Measurements from ENCODE around the gene PRKCD. TPM values are rescaled to one million over a fixed set of nuclear protein-coding genes. Genes with fewer than 3 reads are reported as not detected.
A peak's percentile ranks its signal among the peaks of the same experiment; 100 is the strongest.

PRKCD gene
- total and polyA plus RNA-seq, 9 of the 15 experiments (the other 6 are each of a cell fraction or from before 2014, with no cell fraction given), result 2.5 to 19.5 (median 6.1) TPM

DNA sequence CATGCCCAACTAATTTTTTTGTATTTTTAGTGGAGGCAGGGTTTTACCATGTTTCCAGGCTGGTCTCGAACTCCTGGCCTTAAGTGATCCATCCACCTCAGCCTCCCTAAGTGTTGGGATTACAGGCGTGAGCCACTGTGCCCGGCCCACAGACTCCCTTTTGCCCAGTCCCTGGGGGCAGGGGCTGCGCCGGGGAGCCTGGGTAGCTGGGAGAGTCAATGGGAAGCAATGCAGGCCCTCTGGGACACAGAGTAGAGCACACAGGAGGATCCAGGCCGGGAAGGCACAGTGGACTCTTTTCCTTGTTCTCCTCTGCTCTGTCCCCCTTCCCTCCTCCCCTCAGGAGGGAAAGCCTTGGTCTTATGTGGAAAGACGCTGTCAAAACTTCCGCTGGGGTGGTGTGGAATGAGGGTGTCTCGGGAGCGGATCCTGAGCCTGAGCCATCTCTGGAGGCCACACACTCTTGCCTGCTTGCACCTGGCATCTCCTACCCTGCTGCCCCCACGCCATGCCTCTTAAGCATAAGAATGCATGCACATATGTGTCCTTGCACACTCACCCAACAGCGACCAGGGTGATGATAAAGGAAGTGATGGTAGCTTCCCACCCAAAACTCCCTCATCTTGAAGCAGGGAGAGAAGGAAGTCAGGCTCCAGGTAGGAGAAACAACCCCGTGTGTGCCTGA is 11.9 kb upstream of the PRKCD start:
- 36% methylated on average over 13 of the region's 13 CpGs for WGBS (ENCODE audit: insufficient coverage, low coverage, missing lambda C conversion rate)

More for the DNA sequence above, 11.9 kb upstream of the PRKCD start:
- Histone ChIP-seq H3K9ac (ENCODE audit: insufficient read depth in 1 of 2, low read depth in 2 of 2, low read length in 2 of 2) (peak overlapping the region in 1 of 2 experiments; percentile 45; a peak in 1 of 4 replicates), H3K4me2 (ENCODE audit: insufficient read depth, low read length) (no peak overlapping the region), H3K9me1 (ENCODE audit: control insufficient read depth, insufficient read depth, low read length) (no peaks in the 10 kb centered on the region), H3K79me2 (ENCODE audit: control insufficient read depth, insufficient read depth, low read length) (no peaks in the 10 kb centered on the region), H3K27ac (ENCODE audit: extremely low read depth, low read depth, low read length) (no peak overlapping the region), H3K36me3 (ENCODE audit: control insufficient read depth, insufficient read depth, low read length) (no peaks in the 10 kb centered on the region), H3K27me3 (ENCODE audit: control insufficient read depth in 2 of 2, insufficient read depth in 2 of 2, low read length in 2 of 2) (peaks cover 0 to 5% of the 10 kb centered on the region in 2 experiments; a peak in 1 of 5 replicates), H2AFZ (ENCODE audit: low read depth, low read length) (no peak overlapping the region), H4K20me1 (replicated peaks; ENCODE audit: control insufficient read depth, insufficient read depth, low read length) (no peaks in the 10 kb centered on the region; the same call in 1 of the 2 replicates), H3K9me3 (replicated peaks; ENCODE audit: control insufficient read depth, insufficient read depth, low read depth, low read length) (no peaks in the 10 kb centered on the region), H3K4me3 (no peak overlapping the region), H3K4me1 (replicated peaks in 1 of 2; ENCODE audit: control insufficient read depth in 2 of 2, insufficient read depth in 2 of 2, low read length in 2 of 2) (peaks cover 0 to 4% of the 10 kb centered on the region in 2 experiments; a peak in 2 of 5 replicates)
- POLR2A ChIA-PET, result no interaction called here
- TF ChIP-seq RBM15 (IDR thresholded peaks at IDR 0.05; ENCODE audit: insufficient read depth, low read length), result no peak
- no peak for TF ChIP-seq TEAD2 (tag; IDR thresholded peaks at IDR 0.05)
- no peak for TF ChIP-seq POLR3A (IDR thresholded peaks at IDR 0.05; ENCODE audit: borderline replicate concordance, extremely low read depth, insufficient read depth, insufficient read length)
- no peak for TF ChIP-seq ZBTB8A (IDR thresholded peaks at IDR 0.05; ENCODE audit: partially characterized antibody)
- no peak for TF ChIP-seq CHD1 (IDR thresholded peaks at IDR 0.05; ENCODE audit: low read length)
- no peak for TF ChIP-seq IRF2 (CRISPR knock-in tag; IDR thresholded peaks at IDR 0.05)
- TF ChIP-seq, protein P1, sequence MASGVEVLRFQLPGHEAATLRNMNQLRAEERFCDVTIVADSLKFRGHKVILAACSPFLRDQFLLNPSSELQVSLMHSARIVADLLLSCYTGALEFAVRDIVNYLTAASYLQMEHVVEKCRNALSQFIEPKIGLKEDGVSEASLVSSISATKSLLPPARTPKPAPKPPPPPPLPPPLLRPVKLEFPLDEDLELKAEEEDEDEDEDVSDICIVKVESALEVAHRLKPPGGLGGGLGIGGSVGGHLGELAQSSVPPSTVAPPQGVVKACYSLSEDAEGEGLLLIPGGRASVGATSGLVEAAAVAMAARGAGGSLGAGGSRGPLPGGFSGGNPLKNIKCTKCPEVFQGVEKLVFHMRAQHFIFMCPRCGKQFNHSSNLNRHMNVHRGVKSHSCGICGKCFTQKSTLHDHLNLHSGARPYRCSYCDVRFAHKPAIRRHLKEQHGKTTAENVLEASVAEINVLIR (CRISPR knock-in tag; IDR thresholded peaks at IDR 0.05), result no peak
- BruUV-seq (replicated peaks), result no TSS peak
- ATAC-seq (no peak), DNase-seq (ENCODE audit: extremely low read depth in 1 of 4, low spot score in 3 of 4) (no peak), FAIRE-seq (no peak)
- CTCF ChIA-PET (ENCODE audit: low intra/inter-chr PET ratio), result no interaction called here
- in situ Hi-C loops (cut with MboI), result no loop called here
- intact Hi-C loops (cut with micrococcal nuclease), result no loop called here
